GM21717 (cell line): ENCODE measurements around the gene TYROBP.
A peak's percentile ranks its signal among the peaks of the same experiment; 100 is the strongest.
"Not testable (repeated sequence)": the region's sequence is repeated elsewhere in the genome, so short reads cannot be mapped to it uniquely, and the experiment has no call there.

ENCODE experiments used
- ATAC-seq: cut with Tn5 transposase; IDR thresholded peaks from one replicate; pipeline ENCODE4 v1.9.1; 2021; ENCODE audit warnings: mild to moderate bottlenecking, moderate library complexity; ENCODE audit not compliant: unreplicated experiment

The TYROBP gene

GRCh38 chr19:35901854-35902661 is 6.0 kb downstream of the TYROBP start, which contains the start of gene HCST:
HCST (plus strand) TSS chr19:35902529; CDS start chr19:35902594, 65 bp downstream.
- ATAC-seq, result no peak

GRCh38 chr19:35901055-35901644 is 6.9 kb downstream of the TYROBP start:
- no peak for ATAC-seq

GRCh38 chr19:35899547-35900214 is 8.4 kb downstream of the TYROBP start:
- peak; percentile 38 for ATAC-seq

GRCh38 chr19:35898499-35898809 is 9.6 kb downstream of the TYROBP start:
- no peak for ATAC-seq

- ATAC-seq, result no peak
Observed at GRCh38 chr19:35897706-35898451, 10.2 kb downstream of the TYROBP start.

GRCh38 chr19:35896643-35897040 is 11.5 kb downstream of the TYROBP start:
- no peak for ATAC-seq

- no peak for ATAC-seq
Observed at GRCh38 chr19:35895911-35896642, 12.0 kb downstream of the TYROBP start.

- ATAC-seq, result no peak
Observed at GRCh38 chr19:35894342-35894741, 13.8 kb downstream of the TYROBP start.

GRCh38 chr19:35891819-35892218 is 16.3 kb downstream of the TYROBP start:
- not testable (repeated sequence) for ATAC-seq

- ATAC-seq, result no peak
Observed at GRCh38 chr19:35890113-35890650, 17.9 kb downstream of the TYROBP start.

- ATAC-seq, result no peak
Observed at GRCh38 chr19:35889370-35890112, 18.6 kb downstream of the TYROBP start.

GRCh38 chr19:35888398-35888797 is 19.7 kb downstream of the TYROBP start:
- ATAC-seq, result no peak

GRCh38 chr19:35887197-35887596 is 20.9 kb downstream of the TYROBP start:
- ATAC-seq, result no peak

GRCh38 chr19:35885904-35886303 is 22.2 kb downstream of the TYROBP start:
- no peak for ATAC-seq

- ATAC-seq, result no peak
Observed at GRCh38 chr19:35885225-35885738, 22.8 kb downstream of the TYROBP start.

- no peak for ATAC-seq
Observed at GRCh38 chr19:35883882-35884281, 24.2 kb downstream of the TYROBP start.

GRCh38 chr19:35882114-35882832 is 25.8 kb downstream of the TYROBP start:
- ATAC-seq, result no peak

- no peak for ATAC-seq
Observed at GRCh38 chr19:35879770-35880317, 28.3 kb downstream of the TYROBP start.
